IPS DF 4.7 (cell line): ENCODE measurements around the gene SEMA6B.
"Not testable (repeated sequence)": the region's sequence is repeated elsewhere in the genome, so short reads cannot be mapped to it uniquely, and the experiment has no call there.

ENCODE experiments used
- DNase-seq: peaks from one replicate; pipeline ENCODE4 v3.0.0-alpha.2; 2013; ENCODE audit warnings: low spot score; ENCODE audit errors: extremely low read depth

SEMA6B gene, protein sequence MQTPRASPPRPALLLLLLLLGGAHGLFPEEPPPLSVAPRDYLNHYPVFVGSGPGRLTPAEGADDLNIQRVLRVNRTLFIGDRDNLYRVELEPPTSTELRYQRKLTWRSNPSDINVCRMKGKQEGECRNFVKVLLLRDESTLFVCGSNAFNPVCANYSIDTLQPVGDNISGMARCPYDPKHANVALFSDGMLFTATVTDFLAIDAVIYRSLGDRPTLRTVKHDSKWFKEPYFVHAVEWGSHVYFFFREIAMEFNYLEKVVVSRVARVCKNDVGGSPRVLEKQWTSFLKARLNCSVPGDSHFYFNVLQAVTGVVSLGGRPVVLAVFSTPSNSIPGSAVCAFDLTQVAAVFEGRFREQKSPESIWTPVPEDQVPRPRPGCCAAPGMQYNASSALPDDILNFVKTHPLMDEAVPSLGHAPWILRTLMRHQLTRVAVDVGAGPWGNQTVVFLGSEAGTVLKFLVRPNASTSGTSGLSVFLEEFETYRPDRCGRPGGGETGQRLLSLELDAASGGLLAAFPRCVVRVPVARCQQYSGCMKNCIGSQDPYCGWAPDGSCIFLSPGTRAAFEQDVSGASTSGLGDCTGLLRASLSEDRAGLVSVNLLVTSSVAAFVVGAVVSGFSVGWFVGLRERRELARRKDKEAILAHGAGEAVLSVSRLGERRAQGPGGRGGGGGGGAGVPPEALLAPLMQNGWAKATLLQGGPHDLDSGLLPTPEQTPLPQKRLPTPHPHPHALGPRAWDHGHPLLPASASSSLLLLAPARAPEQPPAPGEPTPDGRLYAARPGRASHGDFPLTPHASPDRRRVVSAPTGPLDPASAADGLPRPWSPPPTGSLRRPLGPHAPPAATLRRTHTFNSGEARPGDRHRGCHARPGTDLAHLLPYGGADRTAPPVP

DNA sequence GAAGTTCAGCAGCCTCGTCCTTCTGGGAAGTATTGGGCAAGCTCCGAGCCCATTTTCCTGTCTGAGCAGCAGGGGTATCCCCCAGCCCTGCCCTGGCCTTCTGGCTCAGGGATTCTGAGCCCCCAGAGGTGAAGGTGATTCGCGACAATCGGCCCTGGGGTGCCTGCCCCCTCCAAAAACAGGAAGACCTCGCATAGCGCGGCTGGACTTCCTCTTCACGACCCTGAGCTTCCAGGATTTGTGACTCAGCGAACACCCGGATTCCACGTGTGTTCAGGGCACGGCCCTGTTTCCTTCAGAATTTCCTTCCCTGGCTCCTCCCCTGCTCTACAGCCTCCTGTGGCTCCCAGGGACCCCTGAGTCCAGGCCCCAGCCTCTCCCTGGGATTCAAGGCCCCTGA lies at the start of gene SEMA6B:
SEMA6B (minus strand) TSS at position 116 of the 400 bp plus-strand sequence. CDS start 1,227 bp downstream, outside the sequence.
- no peak for DNase-seq

DNA sequence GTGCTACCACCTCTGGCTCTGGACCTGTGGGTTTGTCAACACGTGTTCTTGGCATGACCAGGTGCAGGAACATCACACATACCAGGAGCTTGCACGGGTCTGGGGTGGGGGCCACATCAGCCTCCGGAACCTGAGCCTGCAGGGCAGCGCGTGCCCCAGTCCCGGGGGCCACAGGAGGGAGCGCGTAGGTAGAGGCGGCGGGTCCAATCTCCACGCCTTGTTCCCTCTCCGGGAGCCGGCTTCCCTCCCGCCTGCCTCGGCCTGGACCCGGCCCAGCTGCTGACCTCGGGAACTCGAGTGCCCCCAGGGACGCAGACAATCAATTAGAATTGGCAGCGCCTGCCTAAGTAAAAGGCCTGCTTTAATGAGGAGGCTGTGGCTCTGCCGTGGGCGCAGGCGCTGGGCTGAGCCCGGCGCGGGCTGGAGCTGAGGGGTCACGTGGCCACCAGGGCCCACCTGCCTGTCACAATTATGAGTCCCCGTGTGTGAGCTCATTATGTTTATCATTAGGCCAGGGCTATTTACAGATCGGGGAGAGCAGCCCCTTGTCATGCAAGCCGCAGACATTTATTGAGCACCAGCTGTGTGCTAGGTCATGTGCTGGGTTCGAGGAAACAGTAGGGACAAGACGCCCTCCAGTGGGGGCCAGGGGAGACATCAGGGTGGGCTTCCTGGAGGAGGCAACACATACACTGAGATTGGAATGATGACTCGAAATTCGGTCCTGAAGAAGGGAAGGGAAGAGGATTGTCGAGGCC lies 47.6 kb upstream of the SEMA6B start:
- no peak for DNase-seq

DNA sequence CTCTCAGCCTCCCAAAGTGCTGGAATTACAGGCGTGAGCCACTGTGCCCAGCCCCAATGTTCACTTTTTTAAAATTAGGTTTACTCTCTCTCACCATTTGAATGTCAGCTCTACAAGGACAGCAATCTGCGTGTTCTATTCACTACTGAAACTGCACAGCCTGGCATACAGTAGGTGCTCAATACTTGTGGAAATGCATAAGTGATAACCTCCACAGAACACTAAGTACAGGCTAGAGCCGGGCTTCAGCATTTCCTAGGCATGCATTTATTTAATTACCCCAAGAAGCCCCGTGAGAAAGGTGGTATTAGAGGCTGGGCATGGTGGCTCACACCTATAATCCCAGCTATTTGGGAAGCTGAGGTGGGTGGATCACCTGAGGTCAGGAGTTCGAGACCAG lies 46.7 kb upstream of the SEMA6B start:
- DNase-seq: no peak

DNA sequence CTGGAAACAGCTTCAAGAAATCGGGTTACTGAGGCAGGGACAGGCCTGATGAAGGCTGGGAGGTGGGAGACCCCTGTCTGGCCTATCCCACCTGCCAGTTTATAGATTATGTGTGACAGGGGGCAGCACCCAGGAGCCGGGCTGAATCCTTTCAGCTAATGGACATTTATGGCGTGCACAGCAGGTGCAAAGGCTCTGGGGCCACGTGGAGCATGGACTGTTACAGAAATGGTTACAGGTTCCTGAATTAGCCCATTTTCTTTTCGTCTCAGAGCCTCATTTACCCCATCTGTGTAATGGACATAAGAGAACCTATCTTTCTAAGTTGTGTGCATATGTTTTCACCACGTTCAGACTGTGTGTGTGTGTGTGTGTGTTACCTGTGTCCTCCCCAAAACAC lies 45.4 kb upstream of the SEMA6B start:
- DNase-seq: no peak

DNA sequence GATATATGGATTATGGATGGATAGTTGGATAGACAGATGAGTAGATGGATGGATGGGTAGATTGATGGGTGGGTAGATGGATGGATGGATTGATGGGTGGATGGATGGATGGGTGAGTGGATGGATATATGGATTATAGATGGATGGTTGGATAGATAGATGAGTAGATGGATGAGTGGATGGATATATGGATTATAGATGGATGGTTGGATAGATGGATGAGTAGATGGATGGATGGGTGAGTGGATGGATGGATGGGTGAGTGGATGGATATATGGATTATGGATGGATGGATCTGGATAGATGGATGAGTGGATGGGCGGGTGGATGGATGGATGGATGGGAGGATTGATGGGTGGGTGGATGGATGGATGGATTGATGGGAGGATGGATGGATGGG lies 43.4 kb upstream of the SEMA6B start:
- DNase-seq: no peak

DNA sequence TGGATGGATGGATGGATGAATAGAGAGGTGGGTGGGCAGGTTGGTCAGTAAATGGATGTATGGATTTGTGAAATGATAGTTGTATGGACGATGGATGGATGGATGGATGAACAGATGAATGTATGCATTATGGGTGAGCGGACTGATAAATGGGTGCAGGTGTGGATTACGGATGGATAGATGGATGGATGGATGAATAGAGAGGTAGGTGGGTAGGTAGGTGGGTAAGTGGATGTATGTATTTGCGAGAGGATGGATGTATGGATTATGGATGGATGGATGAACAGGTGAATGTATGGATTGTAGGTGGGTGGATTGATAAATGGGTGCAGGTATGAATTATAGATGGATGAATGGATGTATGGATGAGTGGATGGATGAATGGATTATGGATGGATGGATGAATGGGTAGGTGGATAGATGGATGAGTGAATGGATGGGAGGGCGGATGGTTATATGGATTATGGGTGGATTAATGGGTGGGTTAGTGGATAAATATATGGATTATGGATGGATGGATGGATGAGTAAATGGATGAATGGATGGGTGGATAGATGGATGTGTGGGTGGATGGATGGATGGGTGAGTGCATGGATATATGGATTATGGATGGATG lies 42.8 kb upstream of the SEMA6B start:
- DNase-seq: no peak

DNA sequence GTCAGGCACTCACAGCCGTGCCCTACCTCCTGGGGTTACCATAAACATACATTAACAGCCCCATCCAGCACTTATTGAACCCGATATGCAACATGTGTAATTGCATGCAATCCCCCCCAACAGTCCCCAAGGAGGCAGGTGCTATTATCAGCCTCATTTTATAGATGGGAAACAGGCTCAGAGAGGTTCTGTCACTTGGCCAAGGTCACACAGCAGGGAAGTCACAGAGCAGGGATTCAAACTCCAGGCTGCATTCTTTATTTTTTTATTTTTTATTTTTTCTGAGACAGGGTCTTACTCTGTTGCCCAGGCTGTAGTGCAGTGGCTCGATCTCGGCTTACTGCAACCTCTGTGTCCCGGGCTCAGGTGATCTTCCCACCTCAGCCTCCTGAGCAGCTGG lies 41.4 kb upstream of the SEMA6B start:
- no peak for DNase-seq

DNA sequence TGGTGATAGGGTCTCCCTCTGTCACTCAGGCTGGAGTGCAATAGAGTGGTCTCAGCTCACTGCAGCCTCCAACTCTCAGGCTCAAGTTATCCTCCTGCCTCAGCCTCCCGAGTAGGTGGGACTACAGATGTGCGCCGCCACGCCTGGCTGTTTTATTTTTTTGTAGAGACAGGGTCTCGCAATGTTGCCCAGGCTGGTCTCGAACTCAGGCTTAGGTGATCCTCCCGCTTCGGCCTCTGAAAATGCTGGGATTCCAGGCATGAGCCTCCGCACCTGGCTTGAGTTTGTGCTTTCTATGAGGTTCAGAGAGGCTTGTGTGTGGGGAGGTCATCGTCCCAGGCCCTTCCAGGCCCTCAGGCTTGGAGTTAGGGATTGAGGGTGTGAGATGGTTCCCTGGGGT lies 40.6 kb upstream of the SEMA6B start:
- DNase-seq: no peak

DNA sequence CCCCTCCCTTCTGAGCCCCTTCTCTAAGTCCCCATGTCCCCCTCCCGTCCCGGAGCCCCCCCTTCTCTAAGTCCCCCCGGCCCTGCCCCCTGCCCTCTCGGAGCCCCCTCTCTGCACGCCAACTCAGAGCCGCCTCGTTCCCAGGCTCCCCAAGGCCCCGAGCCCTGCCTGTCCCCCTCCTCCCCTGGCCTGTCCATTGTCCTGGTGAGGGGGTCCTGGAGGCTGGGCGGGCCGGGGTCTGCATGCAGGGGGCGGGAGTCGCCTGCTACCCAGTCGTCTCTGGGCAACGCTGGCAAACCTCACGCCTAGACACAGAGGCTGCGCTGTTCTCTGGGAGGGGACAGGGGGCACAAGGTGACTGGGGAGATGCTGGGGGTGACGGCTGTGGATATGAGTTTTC lies 39.2 kb upstream of the SEMA6B start:
- no peak for DNase-seq

DNA sequence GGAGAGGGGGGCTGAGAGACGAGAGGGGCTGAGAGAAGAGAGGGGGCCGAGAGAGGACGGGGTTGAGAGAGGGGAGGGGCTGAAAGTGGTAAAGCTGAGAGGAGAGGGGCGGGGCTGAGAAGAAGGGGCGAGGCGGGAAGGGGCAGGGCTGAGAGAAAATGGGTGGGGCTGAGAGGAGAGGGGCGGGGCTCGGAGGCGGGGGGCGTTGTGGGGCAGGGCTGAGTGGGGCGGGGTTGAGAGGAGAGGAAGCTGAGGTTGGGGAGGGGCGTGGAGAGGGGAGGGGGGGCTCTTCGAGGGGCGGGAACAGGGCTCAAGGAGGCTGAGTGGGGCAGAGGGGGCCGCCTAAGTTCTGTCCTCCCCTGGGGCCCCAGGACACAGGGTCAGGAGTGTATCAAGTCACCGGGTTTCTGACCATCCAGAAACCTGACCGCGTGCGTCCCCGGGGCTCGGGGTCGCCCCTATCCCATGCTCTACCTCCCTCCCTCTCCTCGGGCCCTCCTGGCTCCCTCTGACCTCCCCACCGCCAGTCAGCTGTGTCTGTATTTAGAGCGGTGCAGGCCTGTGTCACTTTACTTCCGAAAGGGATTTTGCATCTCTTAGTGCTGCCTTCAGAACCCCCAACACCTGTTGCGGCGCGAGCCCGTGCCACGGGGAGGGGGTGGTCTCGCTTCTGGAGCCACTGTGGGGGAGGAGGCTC lies 38.6 kb upstream of the SEMA6B start:
- DNase-seq: no peak

DNA sequence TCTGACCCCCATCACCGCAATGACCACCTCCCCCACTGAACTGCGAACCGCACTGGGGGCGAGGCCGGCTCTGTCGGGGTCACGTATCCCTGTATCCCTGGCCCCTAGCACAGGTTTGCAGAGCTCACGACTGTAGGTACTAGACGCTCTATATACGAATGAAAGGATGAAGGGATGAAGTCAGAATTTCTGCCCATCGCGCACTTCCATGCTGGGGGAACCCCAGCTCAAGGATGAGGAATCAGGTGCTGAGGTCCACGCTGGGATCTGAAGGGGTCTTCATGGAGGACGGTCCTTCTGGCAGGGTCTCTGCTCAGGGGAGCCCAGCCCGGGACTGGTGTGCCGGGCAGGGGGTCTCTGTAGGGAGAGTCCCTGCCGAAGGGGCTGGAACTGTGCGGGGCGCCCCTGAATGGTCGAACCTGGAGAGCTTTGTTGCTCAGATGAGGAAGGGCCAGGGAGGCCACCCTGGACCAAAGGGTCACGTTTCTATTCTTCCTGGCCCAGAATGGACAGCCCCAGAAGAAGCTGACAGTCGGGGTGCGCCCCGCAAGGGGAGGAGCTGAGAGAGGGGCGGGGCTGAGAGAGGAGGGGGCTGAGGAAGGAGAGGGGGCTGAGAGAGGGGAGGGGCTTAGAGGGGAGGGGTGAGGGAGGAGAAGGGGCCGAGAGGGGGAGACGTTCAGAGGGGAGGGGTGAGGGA lies 37.9 kb upstream of the SEMA6B start:
- no peak for DNase-seq

DNA sequence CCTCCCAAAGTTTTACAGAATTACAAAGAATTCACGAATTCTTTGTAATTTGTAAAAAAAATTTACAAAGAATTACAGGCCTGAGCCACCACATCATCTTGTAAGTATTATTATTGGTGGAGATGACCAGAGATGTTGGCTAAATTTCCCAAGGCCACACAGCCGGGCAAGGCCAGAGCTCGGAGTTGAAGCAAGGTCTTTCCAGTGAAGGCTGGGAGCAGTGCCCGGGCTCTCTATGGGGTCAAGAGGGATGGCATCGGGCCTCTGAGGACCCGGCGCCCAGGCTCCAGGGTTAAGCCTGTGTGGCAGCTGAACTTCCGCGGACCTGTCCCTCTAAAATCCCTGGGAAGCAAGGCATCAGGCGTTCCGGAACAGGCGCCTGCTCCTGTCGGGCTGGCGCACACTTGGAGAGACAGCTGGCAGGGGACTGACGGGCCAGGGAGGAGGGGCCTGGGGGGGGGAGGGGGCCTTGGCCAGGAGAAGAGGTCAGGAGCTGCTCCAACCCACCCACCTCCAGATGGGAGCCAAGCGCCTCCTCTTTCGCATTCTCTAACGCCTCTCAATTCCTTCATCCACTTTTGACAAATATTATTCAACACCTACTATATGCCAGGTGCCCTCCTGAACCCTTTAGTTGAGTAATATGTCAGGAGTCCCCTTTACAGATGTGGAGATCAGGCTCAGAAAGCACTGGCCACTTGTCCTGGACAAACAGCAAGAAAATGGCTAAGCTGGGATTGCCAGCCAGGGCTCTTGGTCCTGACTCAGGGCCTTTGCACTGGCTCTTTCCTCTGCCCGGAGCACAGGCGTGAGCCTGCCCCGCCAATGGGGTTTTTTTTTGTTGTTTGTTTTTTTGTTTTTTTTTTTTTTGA lies 36.8 kb upstream of the SEMA6B start:
- no peak for DNase-seq

DNA sequence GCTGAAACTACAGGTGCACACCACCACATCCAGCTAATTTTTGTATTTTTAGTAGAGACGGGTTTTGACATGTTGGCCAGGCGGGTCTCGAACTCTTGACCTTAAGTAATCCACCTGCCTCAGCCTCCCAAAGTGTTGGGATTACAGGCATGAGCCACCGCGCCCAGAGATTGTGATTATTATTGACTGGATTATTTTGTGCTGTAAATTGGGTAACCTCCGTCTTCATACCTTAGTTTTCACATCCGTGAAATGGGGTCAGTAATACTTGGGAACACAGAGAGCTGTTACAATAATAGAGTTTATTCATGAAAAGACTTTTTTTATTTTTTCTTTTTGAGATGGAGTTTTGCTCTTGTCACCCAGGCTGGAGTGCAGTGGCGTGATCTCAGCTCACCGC lies 35.7 kb upstream of the SEMA6B start:
- DNase-seq: not testable (repeated sequence)

DNA sequence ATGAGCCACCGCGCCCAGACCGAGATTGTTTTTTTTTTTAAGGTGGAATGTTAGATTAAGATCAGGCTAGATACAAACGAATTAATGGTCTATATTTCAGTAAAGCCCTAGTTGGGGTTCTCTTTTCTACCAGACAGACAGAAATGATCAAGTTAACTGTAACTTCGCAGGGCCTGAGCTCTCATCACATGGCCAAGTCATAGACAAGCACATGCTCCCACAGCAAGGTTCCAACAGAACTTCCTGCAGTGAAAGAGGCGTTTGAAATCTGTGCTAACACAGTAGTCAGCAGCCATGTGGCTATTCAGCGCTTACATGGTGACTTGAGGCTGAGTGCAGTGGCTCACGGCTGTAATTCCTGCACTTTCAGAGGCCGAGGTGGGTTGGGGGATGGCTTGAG lies 34.7 kb upstream of the SEMA6B start:
- DNase-seq: no peak

DNA sequence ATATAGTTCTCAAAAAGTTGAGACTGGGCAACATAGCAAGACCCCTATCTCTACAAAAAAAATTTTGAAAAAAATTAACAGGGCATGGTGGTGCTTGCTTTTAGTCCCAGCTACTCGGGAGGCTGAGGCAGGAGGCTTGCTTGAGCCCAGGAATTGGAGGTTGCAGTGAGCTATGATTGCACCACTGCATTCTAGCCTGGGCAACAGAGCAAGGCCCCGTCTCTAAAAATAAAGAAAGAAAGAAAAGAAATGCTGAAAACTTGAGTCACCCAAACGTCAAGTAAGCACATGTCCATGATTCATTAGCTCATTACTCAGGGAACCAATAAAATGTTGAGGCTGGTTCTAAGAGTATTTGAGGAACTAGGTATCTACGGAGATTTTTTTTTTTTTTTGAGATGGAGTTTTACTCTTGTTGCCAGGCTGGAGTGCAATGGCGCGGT lies 33.9 kb upstream of the SEMA6B start:
- no peak for DNase-seq

DNA sequence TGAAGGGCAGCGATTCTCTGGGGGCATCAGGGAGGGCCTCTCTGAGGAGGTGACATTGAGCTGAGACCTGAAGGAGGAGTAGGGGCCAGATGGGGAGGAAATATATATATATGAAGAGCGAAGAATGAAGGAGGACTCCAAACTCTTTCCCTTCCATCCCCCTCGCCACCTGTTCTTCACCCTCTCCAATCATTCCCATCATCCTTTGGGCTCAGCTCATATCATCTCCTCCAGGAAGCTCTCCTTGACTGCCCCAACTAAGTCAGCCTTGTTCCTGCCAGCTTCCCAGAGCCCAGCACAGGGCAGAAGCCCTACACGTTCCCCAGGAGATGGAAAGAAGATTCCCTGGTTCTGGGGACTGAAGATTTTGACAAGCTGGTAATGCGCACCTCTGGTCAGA lies 33.0 kb upstream of the SEMA6B start:
- no peak for DNase-seq

DNA sequence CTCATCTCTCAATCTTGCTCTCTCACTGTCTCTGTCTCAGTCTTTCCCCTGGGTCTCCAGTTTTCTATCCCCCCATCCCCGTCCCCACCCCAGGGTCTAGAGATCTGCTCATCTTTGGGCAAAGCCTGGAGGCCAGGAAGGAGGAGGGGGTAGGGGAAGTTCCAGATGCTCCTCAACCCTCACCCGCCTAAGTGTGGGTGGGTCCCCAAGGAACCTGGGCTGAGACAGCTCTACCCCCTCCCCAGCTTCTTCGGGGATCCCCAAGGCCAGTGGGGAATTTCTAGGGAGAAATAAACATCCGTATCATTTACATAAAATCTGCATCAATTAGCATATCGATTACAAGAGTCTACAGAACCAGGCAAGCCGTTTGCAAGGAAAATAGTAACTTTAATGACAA lies 31.8 kb upstream of the SEMA6B start:
- DNase-seq: no peak

DNA sequence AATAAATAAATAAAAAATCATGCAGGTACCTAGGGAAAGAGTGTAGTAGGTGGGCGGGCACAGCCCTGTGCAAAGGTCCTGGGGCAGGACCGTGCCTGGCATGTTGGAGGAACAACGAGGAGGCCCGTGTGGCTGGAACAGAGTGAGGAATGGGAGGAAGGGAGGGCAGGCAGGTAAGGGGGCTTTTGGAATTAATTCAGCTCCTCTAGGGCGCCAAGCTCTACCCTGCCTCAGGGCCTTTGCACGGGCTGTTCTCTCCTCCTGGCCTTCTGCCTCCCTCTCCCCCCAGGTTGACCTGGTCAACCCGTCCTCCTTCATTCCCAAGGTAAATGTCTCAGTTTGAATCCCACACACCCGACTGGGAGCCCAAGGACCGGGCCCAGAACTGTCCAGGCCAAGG lies 31.1 kb upstream of the SEMA6B start:
- no peak for DNase-seq
